ENCODE results near the gene KDM6A. TPM values are rescaled to one million over a fixed set of nuclear protein-coding genes. Genes with fewer than 3 reads are reported as not detected.
"Not testable (repeated sequence)": the region's sequence is repeated elsewhere in the genome, so short reads cannot be mapped to it uniquely, and the experiment has no call there.

The KDM6A gene
- total RNA-seq, 1 experiment from 2014 or later: 14.4 TPM

DNA sequence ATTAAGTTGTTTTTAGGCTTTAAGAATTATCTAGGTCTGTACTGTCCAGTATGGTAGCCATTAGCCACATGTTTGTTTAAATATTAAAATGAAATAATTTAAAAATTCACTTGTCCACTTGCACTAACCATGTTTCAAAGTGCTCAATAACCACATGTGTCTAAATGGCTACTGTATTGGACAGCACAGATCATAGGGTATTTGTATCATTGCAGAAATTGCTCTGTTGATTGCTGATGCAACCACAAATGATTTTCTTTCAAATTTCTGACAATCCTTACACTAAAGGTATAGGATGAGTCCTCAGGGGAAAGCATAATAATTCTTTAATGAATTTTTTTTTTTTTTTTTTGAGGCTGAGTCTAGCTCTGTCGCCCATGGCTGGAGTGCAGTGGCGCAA lies 84.9 kb downstream of the KDM6A start:
- no peak for DNase-seq (ENCODE audit: low read depth)

DNA sequence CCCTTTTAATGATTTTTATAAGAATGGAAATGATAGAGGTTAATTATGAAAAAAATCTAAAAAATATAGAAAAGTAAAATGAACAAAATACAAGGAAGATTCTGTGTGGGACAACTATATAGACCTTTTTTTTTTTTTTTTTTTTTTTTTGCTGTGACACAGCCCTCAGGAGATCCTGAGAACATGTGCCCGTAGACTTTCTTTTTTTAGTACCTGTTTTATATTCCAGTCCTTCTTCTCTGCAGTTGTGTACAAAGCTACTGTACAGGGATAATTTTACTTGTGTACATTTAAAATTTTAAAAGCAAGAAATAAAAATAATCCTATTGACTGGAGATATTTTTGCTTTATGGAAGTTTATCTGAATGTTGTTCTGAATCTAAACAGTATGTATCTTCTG lies 85.5 kb downstream of the KDM6A start:
- DNase-seq (ENCODE audit: low read depth): no peak

DNA sequence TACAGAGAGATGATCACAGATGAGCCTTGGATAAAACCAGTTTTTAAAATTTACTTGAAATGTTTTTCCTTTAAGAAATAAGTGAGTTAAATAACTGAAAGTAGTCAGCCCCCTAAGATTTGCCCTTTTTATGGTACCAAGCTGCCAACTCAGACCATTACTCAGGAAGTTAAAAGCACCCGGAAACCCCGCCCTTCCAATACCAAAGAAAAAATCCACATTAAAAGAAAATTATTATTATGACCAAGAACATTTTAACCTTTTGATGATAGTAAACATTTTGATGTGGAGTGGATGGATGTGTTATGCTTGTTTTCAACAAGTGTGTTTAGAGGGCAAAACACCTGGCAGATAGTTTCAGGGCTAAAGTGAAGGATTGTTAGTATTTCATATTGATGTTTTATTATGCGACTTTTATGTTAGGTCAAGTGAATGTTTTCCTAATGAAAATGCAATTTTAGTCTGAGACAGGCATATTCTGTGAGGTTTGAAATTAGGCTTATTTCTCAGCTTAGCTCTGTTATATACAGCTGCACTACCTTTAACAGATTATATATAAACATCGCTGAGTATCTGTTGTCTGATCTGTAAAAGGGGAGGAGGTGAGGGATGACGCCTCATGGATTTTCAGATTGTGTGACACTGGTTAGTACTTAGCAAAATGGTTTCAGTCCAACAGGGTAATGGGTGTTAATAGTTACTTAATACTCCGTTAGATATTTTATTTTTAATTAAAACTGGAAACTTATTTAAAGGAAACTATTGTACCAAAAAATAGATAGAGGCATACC lies 89.0 kb downstream of the KDM6A start:
- DNase-seq (ENCODE audit: low read depth): no peak

DNA sequence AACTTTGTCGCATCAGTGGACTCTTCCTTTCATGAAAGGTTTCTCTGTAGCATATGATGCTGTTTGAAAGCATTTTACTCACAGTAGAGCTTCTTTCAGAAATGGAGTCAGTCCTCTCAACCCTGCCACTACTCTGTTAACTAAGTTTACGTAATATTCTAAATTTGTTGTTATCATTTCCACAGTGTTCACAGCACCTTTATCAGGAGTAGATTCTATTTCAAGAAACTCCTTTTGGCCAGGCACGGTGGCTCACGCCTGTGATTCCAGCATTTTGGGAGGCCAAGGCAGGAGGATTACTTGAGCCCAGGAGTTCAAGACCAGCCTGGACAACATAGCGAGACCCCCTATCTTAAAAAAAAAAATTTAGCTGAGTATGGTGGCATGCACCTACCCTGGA lies 90.0 kb downstream of the KDM6A start:
- no peak for DNase-seq (ENCODE audit: low read depth)

DNA sequence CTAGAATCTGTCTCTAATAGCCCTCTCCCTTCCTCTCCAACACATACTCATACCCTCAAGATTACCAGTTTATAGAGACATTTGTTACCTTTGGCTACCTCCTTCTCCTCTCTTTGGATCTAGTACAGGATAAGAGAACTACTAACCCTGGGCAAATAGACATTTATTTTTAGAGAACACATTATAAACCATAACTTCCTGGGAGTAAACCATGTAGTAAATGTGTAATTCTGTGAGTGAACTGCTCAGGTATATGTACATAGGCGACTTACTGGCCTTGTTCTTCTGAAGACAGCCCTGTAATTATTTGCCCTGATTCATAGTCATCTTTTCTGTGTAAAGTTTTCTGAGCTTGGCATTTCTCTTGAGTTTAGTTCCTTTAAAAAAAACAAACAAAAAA lies 94.2 kb downstream of the KDM6A start:
- DNase-seq (ENCODE audit: low read depth): no peak

DNA sequence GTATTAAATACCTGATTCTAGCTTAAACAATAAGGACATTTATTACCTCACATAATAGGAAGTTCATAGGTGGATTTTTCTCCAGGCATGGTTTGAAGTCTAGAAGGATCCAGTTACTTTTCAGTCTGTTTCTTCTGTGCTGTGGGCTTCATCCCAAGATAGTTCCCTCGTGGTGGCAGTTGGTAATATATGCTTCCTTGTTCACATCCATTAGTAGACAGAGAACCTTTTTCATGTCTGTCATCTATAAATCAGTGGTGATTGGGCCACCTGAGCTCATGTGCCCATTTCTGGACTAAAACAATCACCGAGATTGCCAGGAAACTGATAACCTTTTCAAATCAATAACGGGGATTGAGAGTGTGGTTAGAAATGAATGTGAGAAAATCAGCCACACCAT lies 97.7 kb downstream of the KDM6A start:
- DNase-seq (ENCODE audit: low read depth): no peak

DNA sequence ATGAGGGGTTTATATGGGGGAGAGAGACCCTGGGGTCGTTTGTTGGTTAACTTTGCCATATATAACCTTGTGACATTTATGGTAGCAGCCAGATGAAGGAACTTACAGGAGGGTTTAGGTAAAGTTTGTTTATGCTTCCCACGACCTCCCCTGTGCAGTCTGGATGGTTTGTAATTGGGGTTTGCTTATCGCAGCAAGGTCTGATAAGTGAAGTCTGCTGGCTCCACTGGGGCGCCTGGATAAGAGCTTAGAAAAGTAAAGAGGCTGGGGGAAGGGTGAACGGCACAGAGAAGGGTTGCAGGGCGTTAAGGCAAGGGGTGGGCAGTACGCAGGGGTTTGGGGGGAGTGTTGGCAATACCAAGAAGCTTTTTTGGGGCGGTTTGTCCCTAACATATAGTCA lies 98.7 kb downstream of the KDM6A start:
- no peak for DNase-seq (ENCODE audit: low read depth)

DNA sequence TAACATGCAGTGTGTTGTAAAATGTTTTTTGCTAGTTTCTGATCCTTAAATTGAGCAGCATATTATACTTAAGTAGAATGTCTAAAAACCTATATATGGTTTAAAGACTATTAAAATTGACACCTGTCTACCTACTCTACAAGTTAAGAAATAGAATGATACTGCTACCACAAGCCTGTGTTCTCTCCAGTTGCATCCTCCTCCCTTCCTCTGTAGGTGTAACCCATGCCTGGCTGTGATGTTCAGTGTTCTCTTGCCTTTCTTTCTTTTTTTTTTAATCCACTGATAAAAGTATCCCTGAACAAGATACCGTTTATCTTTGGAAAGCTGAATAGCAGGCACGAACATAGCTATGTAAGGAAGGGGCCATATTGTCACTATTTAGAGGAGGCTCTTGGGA lies 99.1 kb downstream of the KDM6A start:
- no peak for DNase-seq (ENCODE audit: low read depth)

DNA sequence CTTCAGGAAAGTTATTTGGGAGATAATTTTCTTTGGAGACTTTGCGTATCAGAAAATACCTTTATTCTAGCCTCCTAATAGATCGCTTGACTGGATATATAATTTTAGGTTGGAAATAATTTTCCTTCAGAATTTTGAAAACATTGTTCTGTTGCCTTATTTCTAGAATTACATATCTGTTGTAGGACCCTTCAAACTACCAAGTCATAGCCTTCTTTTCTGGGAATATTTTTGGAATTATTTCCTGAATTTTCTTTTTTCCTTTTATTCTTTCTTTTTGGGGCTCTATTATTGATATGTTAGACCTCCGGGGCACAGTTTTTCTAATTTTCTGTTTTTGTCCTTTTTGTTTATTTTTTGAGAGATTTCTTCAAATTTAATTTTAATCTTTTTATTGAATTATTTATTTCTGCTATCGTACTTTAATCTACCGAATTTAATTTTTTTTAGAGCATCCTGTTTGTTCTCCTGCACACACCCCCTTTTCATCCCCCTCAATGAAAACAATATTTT lies 100.5 kb downstream of the KDM6A start:
- no peak for DNase-seq (ENCODE audit: low read depth)

DNA sequence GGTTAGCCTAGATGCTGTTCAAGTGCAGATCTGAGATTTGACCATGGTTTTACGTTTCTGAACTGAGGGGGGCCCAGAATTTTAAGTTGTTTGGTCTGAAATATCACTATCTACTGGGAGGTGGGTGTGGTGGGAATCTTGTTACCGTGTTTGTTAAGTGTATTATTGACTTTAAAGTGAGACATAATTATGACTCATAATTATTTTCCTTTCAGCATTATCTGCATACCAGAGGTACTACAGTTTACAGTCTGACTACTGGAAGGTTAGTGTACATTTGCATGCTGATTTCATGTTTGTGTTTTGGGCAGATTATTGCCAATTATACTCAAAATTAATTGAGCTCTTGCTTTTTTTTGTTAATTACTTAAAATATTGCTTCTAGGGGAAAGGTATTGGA lies 101.5 kb downstream of the KDM6A start:
- DNase-seq (ENCODE audit: low read depth): peak; percentile 42

DNA sequence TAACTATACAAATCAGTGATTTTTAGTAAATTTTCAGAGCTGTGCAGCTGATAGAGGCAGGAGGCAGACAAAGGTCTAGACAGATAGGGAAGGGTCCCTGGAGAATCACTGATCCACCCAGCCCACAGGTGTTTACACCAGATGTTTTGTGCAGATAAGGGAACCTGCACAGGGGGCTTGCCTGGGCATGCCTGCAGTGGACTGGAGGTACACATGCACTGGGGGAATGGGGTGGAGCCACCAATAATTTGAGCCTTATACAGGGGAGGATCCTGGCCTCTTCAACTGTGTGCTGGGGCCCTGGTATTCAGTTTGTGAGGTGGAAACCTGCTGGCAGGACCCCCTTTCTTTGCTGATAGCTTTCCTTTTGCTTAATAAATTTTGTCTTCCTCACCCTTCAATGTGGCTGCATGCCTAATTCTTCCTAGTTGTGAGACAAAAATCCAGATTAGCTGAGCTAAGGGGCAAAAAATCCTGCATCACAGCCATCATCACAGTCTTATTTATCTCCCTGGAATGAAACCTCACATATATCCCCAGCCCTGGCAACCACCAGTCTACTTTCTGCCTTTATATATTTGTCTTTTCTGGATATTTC lies 102.8 kb downstream of the KDM6A start:
- peak; percentile 1 for DNase-seq (ENCODE audit: low read depth)

DNA sequence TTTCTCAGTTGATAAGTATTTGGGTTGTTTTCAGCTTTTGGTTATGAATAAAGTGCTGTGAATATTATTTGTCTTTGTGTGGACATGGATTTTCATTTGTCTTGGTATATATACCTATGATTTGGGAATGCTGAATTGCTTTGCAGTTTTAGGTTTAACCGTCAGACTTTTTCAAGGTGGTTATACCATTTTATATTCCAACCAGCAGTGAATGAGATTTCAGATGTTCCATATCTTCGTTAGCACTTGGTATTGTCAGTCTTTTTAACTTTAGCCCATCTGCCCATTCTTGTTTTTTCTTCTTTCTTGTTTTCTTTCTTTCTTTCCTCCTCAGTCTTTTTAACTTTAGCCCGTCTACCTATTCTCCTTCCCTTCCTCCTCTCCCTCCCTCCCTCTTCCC lies 106.0 kb downstream of the KDM6A start:
- DNase-seq (ENCODE audit: low read depth): no peak

DNA sequence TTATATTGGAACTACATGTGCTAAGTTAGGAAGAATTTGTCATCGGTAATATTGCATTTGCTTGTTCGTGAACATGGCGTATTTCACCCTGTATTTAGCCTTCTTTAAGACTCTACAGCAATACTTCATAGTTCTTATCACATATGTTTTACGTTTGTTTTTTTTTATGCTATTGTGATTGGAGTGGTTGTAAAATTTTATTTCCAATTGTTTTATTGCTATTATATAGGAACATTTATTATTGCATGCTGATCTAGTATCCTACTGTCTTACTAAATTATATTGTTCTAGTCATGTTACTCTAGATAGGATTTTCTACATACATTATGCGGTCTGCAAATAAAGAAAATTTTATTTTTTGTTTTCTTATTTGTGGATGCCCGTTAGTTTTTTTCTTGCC lies 107.4 kb downstream of the KDM6A start:
- no peak for DNase-seq (ENCODE audit: low read depth)

DNA sequence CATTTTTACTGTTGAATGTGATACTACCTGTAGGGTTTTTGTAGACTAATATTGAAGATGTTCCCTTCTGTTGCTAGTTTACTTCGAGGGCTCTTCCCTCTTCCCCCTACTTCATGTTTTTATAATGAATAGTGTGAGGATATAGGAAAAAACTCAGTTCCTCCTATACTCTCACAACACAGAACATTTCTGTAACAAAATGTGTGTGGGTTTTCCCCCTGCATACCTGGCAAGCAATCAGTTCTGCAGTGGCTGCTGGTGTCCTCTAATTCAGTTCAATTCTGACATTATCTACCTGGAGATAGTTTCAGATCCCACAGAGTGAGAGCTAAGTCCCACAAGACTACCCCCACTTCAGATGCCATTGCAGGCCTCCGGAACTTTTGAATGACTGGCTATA lies 107.9 kb downstream of the KDM6A start:
- DNase-seq (ENCODE audit: low read depth): no peak

DNA sequence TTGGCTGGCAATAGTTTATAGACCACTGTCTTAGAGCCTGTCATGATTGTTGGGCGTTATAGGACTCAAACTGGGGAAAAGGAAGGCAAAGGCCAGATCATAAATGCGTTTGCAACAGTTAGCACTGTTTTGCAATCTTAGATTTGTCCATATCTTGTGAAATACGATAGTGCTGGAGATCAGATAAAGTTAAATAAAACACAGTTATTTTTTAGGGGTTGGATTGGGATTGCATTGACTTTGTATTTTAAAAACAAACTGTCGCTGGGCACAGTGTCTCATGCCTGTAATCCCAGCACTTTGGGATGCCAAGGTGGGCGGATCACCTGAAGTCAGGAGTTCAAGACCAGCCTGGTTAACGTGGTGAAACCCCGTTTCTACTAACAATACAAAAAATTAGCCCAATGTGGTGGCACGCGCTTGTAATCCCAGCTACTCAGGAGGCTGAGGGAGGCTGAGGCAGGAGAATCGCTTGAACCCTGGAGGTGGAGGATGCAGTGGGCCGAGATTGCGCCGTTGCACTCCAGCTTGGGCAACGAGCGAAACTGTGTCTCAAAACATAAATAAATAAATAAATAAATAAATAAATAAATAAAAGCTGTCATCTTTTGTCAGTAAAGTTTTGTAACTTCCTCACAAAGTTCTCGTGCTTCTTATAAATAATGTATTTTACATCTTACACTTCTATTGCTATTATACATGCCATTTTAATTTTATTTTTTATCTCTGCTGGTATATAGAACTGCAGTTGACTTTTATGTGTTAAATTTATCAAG lies 117.2 kb downstream of the KDM6A start:
- no peak for DNase-seq (ENCODE audit: low read depth)

DNA sequence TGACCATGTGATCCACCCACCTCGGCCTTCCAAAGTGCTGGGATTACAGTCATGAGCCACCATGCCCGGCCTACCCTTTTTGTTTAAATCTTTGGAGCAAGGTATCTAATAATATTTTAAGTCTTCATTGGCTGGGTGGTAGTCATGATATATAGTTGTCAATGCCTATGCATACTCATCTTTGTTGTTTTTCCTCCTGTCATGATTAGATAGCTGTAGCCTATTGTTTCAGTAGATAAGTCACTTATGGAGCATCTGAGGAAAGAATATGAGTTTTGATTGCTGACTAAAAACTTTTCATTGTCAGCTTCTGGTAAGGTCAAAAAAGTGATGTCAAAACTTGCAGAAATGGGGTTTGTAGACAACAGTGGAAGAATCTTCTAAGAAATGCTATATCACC lies 119.8 kb downstream of the KDM6A start:
- no peak for DNase-seq (ENCODE audit: low read depth)

DNA sequence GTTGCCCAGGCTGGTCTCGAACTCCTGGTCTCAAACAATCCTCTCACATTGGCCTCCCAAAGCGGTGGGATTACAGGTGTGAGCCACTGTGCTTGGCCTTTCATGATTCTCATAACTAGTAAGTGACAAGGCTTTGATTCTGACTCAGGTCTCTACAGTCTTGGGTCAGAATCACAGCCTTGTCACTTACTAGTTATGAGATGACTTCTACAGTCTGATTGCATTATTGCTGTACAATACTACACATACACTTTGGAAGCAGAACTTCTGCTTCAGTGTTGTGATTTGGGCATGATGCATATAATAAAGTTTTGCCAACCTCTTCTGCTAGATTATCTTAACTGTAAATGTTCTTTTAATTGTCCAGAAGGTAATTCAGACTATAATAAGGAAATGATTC lies 123.3 kb downstream of the KDM6A start:
- DNase-seq (ENCODE audit: low read depth): no peak

DNA sequence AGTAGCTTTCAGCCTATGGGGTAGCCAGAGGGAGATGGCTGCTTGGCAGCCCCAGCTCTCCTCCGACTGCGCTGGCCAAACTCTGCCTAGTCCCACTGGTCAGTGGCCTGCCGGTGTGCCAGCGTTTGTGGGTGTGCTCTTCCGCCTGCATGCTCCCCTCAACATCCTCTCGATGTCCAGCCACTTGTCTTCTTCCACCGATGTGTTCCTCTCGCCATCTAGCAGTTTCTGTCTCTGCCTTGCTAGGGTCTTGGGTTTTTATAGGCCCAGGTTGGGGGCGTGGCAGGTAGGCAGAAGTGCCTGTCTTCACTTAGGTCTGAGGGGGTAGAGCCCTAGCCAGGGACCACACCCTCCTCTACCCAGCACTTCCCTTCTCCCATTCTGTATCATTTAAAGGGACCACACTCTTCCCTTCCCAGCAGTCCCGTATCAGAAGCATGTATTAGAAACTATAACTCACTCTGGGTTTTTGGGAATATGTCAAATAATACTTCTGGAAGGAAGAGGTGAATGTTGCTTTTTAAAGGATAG lies 124.4 kb downstream of the KDM6A start:
- DNase-seq (ENCODE audit: low read depth): no peak

DNA sequence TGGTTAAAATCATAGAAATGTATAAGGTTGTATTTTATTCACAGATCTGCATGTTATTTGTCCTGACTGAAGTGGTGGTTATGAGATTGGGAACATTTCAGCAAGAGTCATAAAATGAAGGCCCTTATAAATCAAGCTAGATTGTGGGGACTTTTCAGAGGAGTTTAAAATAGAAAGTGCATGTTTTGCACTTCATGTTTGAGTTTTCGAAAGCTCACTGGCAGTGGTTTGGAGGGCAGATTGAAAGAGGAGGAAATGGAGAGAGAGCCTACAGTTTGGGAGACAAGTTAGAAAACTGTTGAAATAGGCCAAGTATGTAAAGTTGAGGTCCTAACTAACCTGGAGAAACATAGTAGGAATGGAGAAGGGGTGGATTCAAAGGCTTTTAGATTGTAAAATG lies 124.9 kb downstream of the KDM6A start:
- no peak for DNase-seq (ENCODE audit: low read depth)

DNA sequence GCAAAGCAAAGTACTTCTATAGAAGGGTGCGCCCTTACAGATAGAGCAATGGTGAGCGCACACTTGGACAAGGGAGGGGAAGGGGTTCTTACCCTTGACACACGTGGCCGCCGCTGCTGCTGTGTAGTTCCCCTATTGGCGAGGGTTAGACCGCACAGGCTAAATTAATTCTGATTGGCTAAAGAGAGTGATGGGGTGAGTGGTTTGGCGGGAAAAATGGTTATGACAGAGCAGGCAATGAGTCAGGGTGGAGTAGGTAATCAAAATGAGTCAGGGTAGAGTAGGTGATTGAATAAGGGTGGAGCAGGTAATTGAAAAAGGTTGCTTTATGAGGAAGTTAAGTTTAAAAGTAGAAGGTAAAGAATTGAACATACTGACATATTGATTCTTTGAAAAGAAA lies 126.2 kb downstream of the KDM6A start:
- peak; percentile 17 for DNase-seq (ENCODE audit: low read depth)

DNA sequence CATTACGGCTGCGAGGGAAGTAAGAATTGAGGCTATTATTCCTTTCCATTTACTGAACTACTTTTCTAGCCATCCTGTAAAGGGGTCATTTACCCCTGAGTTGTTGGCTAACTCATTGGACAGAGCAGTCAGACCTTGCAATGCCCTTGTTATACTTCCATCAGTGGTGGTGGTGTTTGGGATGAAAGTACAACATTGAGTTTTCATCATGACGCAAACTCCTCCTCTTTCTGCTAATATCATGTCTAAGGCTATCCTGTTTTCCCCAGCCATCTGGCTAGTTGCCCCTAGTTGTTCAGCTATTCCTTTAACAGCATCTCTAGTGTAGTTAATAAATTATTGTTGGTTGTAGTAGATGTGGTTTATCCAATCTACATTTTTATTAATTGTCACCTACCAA lies 126.9 kb downstream of the KDM6A start:
- not testable (repeated sequence) for DNase-seq (ENCODE audit: low read depth)

DNA sequence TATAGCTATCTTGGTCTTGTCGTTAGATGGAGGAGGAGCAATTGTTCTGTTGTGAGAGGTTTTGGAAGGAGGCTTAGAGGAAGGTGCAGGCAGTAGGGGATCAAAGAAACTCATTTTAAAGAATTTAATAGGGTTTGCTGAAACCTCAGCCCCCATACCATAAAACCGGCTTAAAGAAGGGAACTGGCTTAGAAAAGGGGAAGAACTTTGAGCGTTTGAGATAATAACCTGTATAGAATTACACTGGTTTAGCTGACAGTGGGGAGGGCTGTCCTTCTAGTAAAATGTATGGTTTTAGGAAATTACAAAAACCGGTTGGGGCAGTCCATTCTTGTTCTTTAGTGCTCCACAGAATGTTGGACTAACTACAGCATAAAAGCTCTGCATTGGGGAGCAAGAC lies 128.1 kb downstream of the KDM6A start:
- no peak for DNase-seq (ENCODE audit: low read depth)
